Activated T-cell treated with anti-CD3 and anti-CD28 coated beads, Interleukin-2, amount 50 U/mL, for 72 hours (primary cell): Measurements from ENCODE around the gene CYTH2. TPM values are rescaled to one million over a fixed set of nuclear protein-coding genes. Genes with fewer than 3 reads are reported as not detected.
"Not testable (repeated sequence)": the region's sequence is repeated elsewhere in the genome, so short reads cannot be mapped to it uniquely, and the experiment has no call there.

Experiments
- ATAC-seq, 2 donors: fragments of 150-1000 bp; cut with Tn5 transposase; replicated peaks in 1 of 2; 2 replicates each; pipeline ENCODE4 v1.10.0; 2021; ENCODE audit warnings: moderate library complexity in 2 of 2, mild to moderate bottlenecking in 1 of 2
- DNase-seq, 2 donors: peaks; one replicate each; pipeline ENCODE4 v3.0.0; 2021 to 2022; ENCODE audit warnings: mixed read lengths in 1 of 2
- H3K27ac Mint-ChIP-seq: one replicate; pipeline ENCODE4 v1.8.0; 2022; ENCODE audit warnings: mild to moderate bottlenecking, moderate library complexity, mixed read lengths
- H3K27me3 Mint-ChIP-seq: one replicate; pipeline ENCODE4 v1.8.0; 2022; ENCODE audit warnings: low read depth, mixed read lengths
- H3K36me3 Mint-ChIP-seq, 2 donors: one replicate each; pipeline ENCODE4 v1.8.0; 2022; ENCODE audit warnings: mixed read lengths in 2 of 2, mild to moderate bottlenecking in 1 of 2; ENCODE audit not compliant: insufficient read depth in 2 of 2
- H3K4me1 Mint-ChIP-seq: one replicate; pipeline ENCODE4 v1.8.0; 2022; ENCODE audit warnings: low read depth, mixed read lengths
- H3K4me3 Mint-ChIP-seq, 2 donors: one replicate each; pipeline ENCODE4 v1.8.0; 2022; ENCODE audit warnings: mild to moderate bottlenecking in 2 of 2, mixed read lengths in 2 of 2, moderate library complexity in 2 of 2
- H3K9me3 Mint-ChIP-seq, 2 donors: one replicate each; pipeline ENCODE4 v1.8.0; 2022; ENCODE audit warnings: mixed read lengths in 2 of 2
- total RNA-seq, 2 donors: library from RNA; stranded (reverse); gene quantifications; one replicate each; pipeline ENCODE4 v1.2.3, GENCODE V29; 2022

CYTH2 gene
- total RNA-seq, 2 donors from 2014 or later: 59.4 to 68.3 TPM

DNA sequence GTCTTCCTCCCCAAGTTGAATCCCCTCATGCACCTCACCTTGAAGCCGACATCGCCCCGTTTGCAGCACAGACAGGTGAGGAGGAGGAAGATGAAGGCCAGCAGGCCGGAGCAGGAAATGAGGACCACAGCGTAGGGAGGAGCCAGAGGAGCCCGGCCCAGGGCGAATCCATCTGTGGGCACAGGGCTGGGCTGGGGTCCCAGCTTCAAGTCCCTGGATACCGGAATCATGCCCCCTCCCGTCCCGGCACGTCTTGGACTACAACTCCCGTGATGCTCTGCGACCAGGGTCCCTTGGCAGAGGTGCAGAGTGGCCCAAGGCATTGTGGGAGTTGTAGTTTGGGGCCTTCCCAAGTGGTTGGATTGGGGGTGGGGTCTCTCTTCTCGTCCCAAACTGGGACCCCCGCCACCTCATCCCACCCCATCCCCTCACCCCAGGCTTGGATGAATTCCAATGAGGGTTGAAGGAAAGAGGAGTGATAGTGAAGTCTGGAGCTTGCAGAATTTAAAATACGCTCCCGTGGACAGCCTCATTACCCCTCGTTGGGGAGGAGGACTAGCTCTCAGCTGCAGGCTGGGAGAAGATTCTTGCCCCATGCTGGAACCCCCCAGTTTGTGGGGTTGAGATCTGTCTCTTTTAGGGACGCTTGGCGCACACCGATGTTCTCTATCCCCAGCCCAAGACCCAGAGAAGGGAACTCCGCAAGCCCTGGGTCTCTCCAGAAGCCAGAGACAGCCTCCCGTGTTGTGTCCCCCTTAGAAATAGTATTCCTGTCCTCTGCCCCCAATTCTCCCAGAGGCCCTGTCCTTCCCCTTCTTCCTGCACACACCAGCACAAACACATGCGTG lies 41.5 kb downstream of the CYTH2 start:
- Mint-ChIP-seq H3K9me3 (no peaks in the 10 kb centered on the region), H3K4me3 (peak overlapping the region in 1 of 2 donors; percentile 84), H3K36me3 (no peaks in the 10 kb centered on the region), H3K27me3 (no peaks in the 10 kb centered on the region), H3K4me1 (peaks cover 17% of the 10 kb centered on the region), H3K27ac (no peak overlapping the region)
- ATAC-seq (peak; percentile 61 to 64), DNase-seq (peak; percentile 79 to 81)

DNA sequence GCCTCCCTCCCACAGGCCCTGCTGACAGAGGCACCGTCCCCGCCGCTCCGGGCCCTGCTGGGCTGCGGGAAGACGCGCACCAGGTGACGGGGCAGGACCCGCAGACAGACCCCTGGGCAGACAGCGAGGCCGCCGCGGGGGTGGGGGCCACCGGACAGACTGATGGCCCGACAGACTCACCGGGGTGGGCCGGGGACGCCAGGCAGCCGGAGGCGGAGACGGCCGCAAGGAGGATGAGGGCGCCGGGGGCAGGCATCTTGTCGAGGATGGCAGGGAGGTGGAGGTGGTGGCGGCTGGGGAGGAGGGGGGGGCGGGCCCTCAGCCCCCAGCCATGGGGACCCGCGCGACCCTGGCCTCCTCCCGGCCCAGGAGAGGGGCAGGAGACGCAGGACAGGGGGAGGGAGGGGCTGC lies 42.2 kb downstream of the CYTH2 start:
- no peak overlapping the region for H3K27ac Mint-ChIP-seq
- peak overlapping the region in 1 of 2 donors; percentile 84 for H3K4me3 Mint-ChIP-seq
- no peaks in the 10 kb centered on the region for H3K36me3 Mint-ChIP-seq
- H3K9me3 Mint-ChIP-seq: no peaks in the 10 kb centered on the region
- DNase-seq (peak in 1 of 2 donors; percentile 40), ATAC-seq (peak; percentile 15 to 20)
- H3K27me3 Mint-ChIP-seq: no peaks in the 10 kb centered on the region
- peaks cover 17% of the 10 kb centered on the region for H3K4me1 Mint-ChIP-seq

DNA sequence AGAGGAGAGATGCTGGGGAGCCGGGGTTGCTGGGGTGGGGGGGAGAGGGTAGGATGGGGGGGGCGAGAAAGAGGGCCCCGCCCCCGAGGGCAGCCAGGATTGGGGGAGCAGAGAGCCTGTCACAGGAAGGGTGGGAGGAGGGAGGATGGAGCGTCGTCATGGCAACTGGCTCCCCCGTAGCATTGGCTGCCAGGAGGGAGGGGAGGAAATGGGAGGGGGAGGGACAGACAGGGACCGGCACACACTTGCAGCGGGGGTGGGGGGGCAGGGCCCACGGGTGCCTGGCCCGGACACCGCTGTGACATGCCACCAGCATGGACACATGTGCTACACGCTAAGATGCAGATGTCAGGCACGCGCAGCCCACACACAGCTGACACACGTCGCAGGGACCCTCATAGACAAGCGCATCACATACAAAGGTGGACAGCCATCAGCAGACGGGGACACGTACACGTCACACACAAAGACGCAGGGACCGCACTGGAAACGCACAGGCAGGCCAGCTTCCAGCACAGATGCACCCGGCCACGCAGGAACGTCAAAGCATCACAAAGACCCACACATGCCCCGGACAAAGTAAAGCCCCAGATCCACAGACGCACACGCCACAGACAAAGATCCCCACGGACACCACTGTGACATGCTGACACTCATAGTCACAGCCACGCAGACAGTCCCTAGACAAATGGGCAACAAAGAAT lies 42.8 kb downstream of the CYTH2 start, which contains the start of gene LMTK3:
Gene LMTK3 (minus strand): TSS at position 36 of the 704 bp plus-strand sequence. CDS start 259 bp downstream, outside the sequence.
- DNase-seq: peak; percentile 73 to 80
- Mint-ChIP-seq H3K36me3 (no peaks in the 10 kb centered on the region), H3K27me3 (no peaks in the 10 kb centered on the region), H3K27ac (no peak within 1 kb of the TSS), H3K4me1 (peaks cover 17% of the 10 kb centered on the region), H3K4me3 (peak within 1 kb of the TSS in 1 of 2 donors; percentile 84), H3K9me3 (no peaks in the 10 kb centered on the region)
- peak; percentile 47 to 58 for ATAC-seq

DNA sequence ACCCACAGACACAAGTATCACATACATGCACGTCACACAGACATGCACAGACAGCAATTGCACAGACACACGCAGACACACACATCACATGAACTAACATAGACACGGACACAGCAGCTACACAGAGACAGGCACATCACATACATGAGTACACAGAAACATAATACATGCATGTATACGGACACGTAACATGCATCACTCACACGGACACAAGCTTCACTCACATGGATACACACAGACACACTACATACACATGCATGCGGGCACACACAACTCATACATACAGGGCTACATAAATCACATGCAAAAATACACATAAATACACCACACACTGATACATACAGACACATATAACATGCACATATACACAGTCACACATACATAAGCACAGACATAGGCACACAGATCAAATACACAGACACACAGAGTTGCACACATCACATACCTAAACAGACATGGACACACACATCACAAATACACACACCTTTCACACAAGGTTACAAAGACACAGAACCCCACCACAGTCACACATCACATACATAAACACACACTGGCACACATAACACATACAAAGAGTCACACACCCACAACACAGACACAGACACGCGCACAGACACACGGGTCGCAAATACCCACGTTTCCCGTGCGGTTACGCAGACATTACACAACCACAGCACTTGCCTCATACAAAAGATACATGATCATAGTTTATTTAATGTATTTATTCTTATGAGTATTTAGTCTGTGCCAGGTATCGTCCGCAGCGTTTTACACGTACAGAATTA lies 43.5 kb downstream of the CYTH2 start:
- H3K4me1 Mint-ChIP-seq: peaks cover 17% of the 10 kb centered on the region
- ATAC-seq: no peak
- DNase-seq: no peak
- no peak overlapping the region for H3K27ac Mint-ChIP-seq
- no peaks in the 10 kb centered on the region for H3K9me3 Mint-ChIP-seq
- no peak overlapping the region for H3K4me3 Mint-ChIP-seq
- H3K27me3 Mint-ChIP-seq: no peaks in the 10 kb centered on the region
- H3K36me3 Mint-ChIP-seq: no peaks in the 10 kb centered on the region

DNA sequence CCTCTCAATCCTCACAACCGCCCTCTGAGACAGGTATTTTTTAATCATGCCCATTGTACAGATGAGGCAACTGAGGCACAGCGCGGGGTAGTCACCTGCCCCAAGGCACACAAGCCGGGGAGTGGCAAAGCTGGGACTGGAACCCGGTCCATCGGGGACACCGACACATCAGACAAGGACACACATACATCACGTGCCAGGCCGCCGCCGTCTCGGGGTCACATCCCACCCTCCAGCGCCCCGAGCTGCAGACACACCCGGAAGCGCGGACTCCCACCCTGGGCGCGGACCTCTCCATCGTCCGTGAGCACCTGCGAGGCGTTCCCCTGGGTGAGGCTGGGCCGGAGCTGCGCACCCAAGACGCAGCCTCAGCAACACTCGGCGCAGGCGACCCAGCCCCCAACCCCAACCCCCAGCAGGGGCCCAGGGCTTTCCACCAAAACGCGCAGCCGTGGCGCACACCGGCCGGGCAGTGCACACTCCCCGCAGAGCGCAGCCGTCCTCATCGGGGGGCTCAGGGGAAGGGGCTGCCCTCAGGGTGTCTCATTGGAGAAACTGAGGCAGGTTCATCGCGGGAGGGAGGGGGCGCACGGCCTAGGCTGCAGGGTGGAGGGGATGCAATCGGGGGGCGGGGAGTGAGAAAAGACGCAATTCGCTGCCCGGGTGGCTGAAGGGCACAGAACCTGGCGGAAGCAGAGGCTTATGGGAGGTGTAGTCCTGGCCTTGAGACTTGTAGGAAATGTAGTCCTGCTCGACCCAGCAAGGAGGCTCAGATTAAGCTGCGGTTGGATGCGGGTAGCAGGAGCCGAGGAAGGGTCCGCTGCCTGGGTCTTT lies 44.3 kb downstream of the CYTH2 start:
- Mint-ChIP-seq H3K36me3 (no peaks in the 10 kb centered on the region), H3K9me3 (no peaks in the 10 kb centered on the region), H3K4me3 (no peak overlapping the region), H3K27ac (no peak overlapping the region), H3K4me1 (peaks cover 17% of the 10 kb centered on the region), H3K27me3 (no peaks in the 10 kb centered on the region)
- ATAC-seq (peak; percentile 75 to 79), DNase-seq (peak; percentile 76 to 81)

DNA sequence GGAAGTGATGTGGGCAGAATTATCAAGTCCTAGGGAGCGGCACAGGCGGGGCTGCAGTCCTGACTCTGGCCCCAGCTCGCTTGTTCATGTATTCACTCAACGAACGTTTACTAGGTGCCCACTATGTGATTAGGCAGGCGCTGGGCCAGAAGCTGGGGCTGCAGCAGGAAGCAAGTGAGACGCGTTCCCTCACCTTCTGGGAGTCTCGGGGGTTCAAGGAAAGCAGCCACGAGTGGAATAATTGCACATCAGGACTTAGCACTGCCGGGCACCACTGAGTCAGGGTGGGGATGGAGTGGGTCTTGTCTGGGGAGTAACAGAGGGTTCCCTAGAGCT lies 44.9 kb downstream of the CYTH2 start:
- no peaks in the 10 kb centered on the region for H3K9me3 Mint-ChIP-seq
- H3K36me3 Mint-ChIP-seq: no peaks in the 10 kb centered on the region
- peaks cover 17% of the 10 kb centered on the region for H3K4me1 Mint-ChIP-seq
- no peak overlapping the region for H3K27ac Mint-ChIP-seq
- H3K27me3 Mint-ChIP-seq: no peaks in the 10 kb centered on the region
- H3K4me3 Mint-ChIP-seq: no peak overlapping the region
- no peak for ATAC-seq
- DNase-seq: no peak

DNA sequence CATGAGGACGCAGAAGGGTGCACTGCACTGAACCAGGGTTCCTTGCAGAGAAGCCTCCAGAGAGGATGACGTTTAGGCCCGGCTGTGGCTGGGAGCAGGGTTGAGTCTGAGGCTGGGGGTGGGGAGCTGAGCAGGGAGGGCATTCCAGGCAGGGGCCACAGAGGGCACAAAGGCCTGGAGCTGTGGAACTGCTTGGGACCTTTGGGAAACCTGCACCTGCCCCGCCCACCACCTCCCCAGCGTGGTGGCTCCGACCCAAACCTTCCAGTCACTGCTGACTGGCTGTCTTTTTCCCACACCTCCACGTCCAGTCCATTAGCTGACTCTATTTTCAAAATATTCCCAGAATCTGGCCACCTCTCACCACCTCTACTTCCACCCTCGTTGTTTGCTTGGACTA lies 47.4 kb downstream of the CYTH2 start:
- ATAC-seq: no peak
- no peaks in the 10 kb centered on the region for H3K27me3 Mint-ChIP-seq
- no peaks in the 10 kb centered on the region for H3K36me3 Mint-ChIP-seq
- H3K27ac Mint-ChIP-seq: no peak overlapping the region
- no peak overlapping the region for H3K4me3 Mint-ChIP-seq
- H3K4me1 Mint-ChIP-seq: peaks cover 7% of the 10 kb centered on the region
- H3K9me3 Mint-ChIP-seq: no peaks in the 10 kb centered on the region
- DNase-seq: no peak

DNA sequence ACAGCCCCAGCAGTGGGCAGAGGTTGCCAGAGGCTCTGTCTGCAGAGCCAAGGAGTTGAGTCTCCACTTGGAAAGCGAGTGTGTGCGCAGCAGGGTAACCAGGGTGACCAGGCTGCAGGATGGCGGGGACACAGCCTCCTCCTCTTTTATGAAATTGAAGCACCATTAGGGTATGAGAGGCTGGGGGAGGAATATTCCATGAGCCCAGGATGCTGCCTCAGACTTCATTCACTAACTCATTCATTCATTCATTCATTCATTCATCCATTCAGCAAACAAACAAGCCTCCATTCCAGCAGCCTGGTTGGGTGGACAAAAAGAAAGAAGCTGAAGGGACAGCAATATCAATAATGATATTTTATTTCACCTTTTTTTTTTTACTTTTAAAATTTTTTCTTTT lies 49.0 kb downstream of the CYTH2 start:
- no peak for DNase-seq
- no peak for ATAC-seq
- no peak overlapping the region for H3K27ac Mint-ChIP-seq
- no peaks in the 10 kb centered on the region for H3K9me3 Mint-ChIP-seq
- no peaks in the 10 kb centered on the region for H3K36me3 Mint-ChIP-seq
- no peak overlapping the region for H3K4me3 Mint-ChIP-seq
- peaks cover 7% of the 10 kb centered on the region for H3K4me1 Mint-ChIP-seq
- no peaks in the 10 kb centered on the region for H3K27me3 Mint-ChIP-seq

DNA sequence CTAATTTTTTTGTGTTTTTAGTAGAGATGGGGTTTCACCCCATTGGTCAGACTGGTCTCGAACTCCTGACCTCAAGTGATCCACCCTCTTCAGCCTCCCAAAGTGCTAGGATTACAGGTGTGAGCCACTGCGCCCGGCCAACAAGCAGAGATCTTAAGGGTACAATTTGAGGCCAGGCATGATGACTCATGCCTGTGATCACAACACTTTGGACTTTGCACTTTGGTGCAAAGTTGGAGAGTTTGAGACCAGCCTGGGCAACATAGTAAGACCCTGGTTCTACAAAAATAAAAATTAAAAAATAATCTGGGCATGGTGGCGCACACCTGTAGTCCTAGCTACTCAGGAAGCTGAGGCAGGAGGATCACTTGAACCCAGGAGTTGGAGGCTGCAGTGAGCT lies 50.3 kb downstream of the CYTH2 start:
- not testable (repeated sequence) for H3K27ac Mint-ChIP-seq, ATAC-seq, DNase-seq, H3K9me3 Mint-ChIP-seq, H3K36me3 Mint-ChIP-seq, H3K4me1 Mint-ChIP-seq, H3K27me3 Mint-ChIP-seq, H3K4me3 Mint-ChIP-seq

DNA sequence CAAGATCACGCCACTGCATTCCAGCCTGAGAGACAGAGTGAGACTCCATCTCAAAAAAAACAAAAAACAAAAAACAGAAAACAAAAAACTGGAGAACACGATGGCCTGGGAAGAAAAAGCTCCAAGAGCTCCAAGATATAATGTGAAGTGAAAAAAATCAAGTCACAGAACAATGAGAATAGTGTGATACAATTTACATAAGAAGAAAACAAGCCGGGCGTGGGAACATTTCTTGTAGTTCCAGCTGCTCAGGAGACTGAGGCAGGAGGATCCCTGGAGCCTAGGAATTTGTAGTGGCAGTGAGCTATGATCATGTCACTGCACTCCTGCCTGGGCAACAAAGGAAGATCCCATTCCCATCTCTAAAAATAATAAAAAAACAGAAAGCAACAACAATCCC lies 51.0 kb downstream of the CYTH2 start:
- Mint-ChIP-seq H3K4me1 (no peaks in the 10 kb centered on the region), H3K27ac (no peak overlapping the region), H3K27me3 (no peaks in the 10 kb centered on the region)

DNA sequence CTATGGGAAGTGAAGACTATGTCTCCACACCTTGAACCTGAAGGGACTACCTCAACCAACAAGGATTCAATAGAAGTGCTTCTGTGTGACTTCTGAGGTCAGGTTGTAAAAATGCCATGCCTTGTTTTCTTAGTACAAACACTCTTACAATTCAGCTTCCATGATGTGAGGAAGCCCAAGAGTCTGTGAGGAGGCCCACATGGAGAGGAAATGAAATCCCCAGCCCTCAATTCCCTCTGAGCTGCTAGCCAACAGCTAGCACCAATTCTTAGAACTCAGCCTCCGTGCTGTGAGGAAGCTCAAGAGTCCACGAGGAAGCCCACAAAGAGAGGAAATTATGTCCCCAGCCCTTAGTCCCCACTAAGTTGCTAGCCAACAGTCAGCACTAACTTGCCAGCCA lies 55.1 kb downstream of the CYTH2 start:
- Mint-ChIP-seq H3K27ac (no peak overlapping the region), H3K4me3 (no peak overlapping the region), H3K36me3 (peaks cover 11 to 22% of the 10 kb centered on the region in 2 donors), H3K4me1 (no peaks in the 10 kb centered on the region), H3K27me3 (no peaks in the 10 kb centered on the region), H3K9me3 (peaks cover 12 to 15% of the 10 kb centered on the region in 2 donors)
- ATAC-seq: no peak
- no peak for DNase-seq

More for the DNA sequence above, 51.0 kb downstream of the CYTH2 start:
- peaks cover 0 to 8% of the 10 kb centered on the region in 2 donors for H3K36me3 Mint-ChIP-seq
- no peak for ATAC-seq
- H3K9me3 Mint-ChIP-seq: peaks cover 0 to 6% of the 10 kb centered on the region in 2 donors
- no peak overlapping the region for H3K4me3 Mint-ChIP-seq
- no peak for DNase-seq

DNA sequence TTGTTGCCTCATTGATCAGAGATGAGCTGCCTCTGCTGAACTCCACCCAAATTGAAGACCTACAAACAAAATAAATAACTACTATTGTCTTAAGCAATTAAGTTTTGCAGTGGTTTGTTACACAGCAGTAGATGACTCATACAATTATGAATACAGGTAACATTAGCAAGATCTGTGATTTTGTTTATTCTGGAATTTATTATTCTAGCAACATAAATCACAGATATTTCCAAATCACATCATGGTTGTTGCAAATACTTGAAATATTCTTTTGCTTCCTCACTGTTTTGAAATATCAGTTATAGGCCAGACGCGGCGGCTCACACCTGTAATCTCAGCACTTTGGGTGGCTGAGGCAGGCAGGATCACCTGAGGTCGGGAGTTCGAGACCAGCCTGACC lies 55.6 kb downstream of the CYTH2 start:
- Mint-ChIP-seq H3K4me3 (no peak overlapping the region), H3K36me3 (peaks cover 11 to 22% of the 10 kb centered on the region in 2 donors), H3K4me1 (no peaks in the 10 kb centered on the region), H3K9me3 (peaks cover 12 to 18% of the 10 kb centered on the region in 2 donors), H3K27me3 (no peaks in the 10 kb centered on the region), H3K27ac (no peak overlapping the region)
- DNase-seq (no peak), ATAC-seq (no peak)
